Choroid plexus epithelial cell (primary cell): ENCODE results near the gene OLFM2.

Experiments used
- DNase-seq: peaks from one replicate; pipeline ENCODE4 v3.0.0-alpha.2; 2010; ENCODE audit warnings: low read depth
- H3K4me3 ChIP-seq: 2 replicates; pipeline ENCODE4 v1.5.1; 2011; ENCODE audit warnings: low read depth, mild to moderate bottlenecking, control low read depth, low read length, moderate library complexity
- CTCF ChIP-seq: conservative IDR thresholded peaks from 2 replicates; pipeline ENCODE4 v1.5.1; 2011; ENCODE audit warnings: low read depth, mild to moderate bottlenecking, control low read depth, inconsistent platforms, low read length, moderate library complexity

Gene OLFM2

GRCh38 chr19:9936326-9937000 lies at the start of gene OLFM2:
TSS of gene OLFM2 (minus strand) at chr19:9936515. CDS start at chr19:9936366, 149 bp downstream.
- no peak within 1 kb of the TSS for H3K4me3 ChIP-seq
- DNase-seq = no peak
- TF ChIP-seq CTCF = no peak

- no peak for TF ChIP-seq CTCF
- H3K4me3 ChIP-seq = no peak overlapping the region
- no peak for DNase-seq
These were observed 45.3 kb upstream of the OLFM2 start for GRCh38 chr19:9981406-9982260.

- H3K4me3 ChIP-seq = no peak overlapping the region
- no peak for DNase-seq
- no peak for TF ChIP-seq CTCF
These were observed 35.8 kb upstream of the OLFM2 start for GRCh38 chr19:9972103-9972502.

GRCh38 chr19:9971166-9971897 lies 35.0 kb upstream of the OLFM2 start:
- DNase-seq = no peak

GRCh38 chr19:9970481-9970880 lies 34.2 kb upstream of the OLFM2 start:
- no peak overlapping the region for H3K4me3 ChIP-seq
- no peak for TF ChIP-seq CTCF
- no peak for DNase-seq

More at GRCh38 chr19:9971166-9971897, 35.0 kb upstream of the OLFM2 start:
- H3K4me3 ChIP-seq = no peak overlapping the region
- TF ChIP-seq CTCF = no peak

GRCh38 chr19:9969688-9969975 lies 33.3 kb upstream of the OLFM2 start:
- no peak for TF ChIP-seq CTCF
- no peak for DNase-seq
- H3K4me3 ChIP-seq = no peak overlapping the region
